H9 (cell line): Measurements from ENCODE around the gene CHMP6. TPM values are rescaled to one million over a fixed set of nuclear protein-coding genes. Genes with fewer than 3 reads are reported as not detected.

Experiments
- DNase-seq: peaks from one replicate; pipeline ENCODE4 v3.0.0-alpha.2; 2017
- H2AFZ ChIP-seq: one replicate; pipeline ENCODE4 v1.6.1; 2013; ENCODE audit warnings: mild to moderate bottlenecking, low read length, control low read depth, moderate library complexity
- H2AK5ac ChIP-seq: 2 replicates; pipeline ENCODE4 v1.6.1; 2013; ENCODE audit warnings: low read length, control low read depth, mixed read lengths; ENCODE audit not compliant: insufficient read length
- H2BK120ac ChIP-seq: one replicate; pipeline ENCODE4 v1.6.1; 2013; ENCODE audit warnings: low read depth, mild to moderate bottlenecking, low read length, control low read depth, inconsistent platforms; ENCODE audit not compliant: poor library complexity, severe bottlenecking
- H2BK12ac ChIP-seq: 2 replicates; pipeline ENCODE4 v1.6.1; 2013; ENCODE audit warnings: low read length, control low read depth, mixed read lengths, low read depth; ENCODE audit not compliant: insufficient read length
- H2BK15ac ChIP-seq: 2 replicates; pipeline ENCODE4 v1.6.1; 2013; ENCODE audit warnings: low read depth, low read length, control low read depth
- H2BK20ac ChIP-seq: one replicate; pipeline ENCODE4 v1.6.1; 2013; ENCODE audit warnings: low read depth, mild to moderate bottlenecking, low read length, control low read depth, inconsistent platforms; ENCODE audit not compliant: poor library complexity, severe bottlenecking
- H2BK5ac ChIP-seq: 2 replicates; pipeline ENCODE4 v1.6.1; 2013; ENCODE audit warnings: low read length, control low read depth, mixed read lengths; ENCODE audit not compliant: insufficient read length
- H3K14ac ChIP-seq: 2 replicates; pipeline ENCODE4 v1.6.1; 2013; ENCODE audit warnings: low read length, control low read depth; ENCODE audit not compliant: insufficient read depth
- H3K18ac ChIP-seq: 2 replicates; pipeline ENCODE4 v1.6.1; 2013; ENCODE audit warnings: low read depth, mild to moderate bottlenecking, mixed read lengths, low read length, control low read depth; ENCODE audit not compliant: insufficient read length
- H3K23ac ChIP-seq: 2 replicates; pipeline ENCODE4 v1.6.1; 2013; ENCODE audit warnings: low read length, control low read depth, mixed read lengths, low read depth; ENCODE audit not compliant: insufficient read length
- H3K23me2 ChIP-seq: 2 replicates; pipeline ENCODE4 v1.6.1; 2013; ENCODE audit warnings: low read depth, mild to moderate bottlenecking, mixed read lengths, low read length, control low read depth; ENCODE audit not compliant: insufficient read length, poor library complexity, severe bottlenecking
- H3K27ac ChIP-seq: 2 replicates; pipeline ENCODE4 v1.5.1; 2013; ENCODE audit warnings: low read length, control low read depth, mixed read lengths, low read depth; ENCODE audit not compliant: insufficient read length
- H3K27me3 ChIP-seq: 2 replicates; pipeline ENCODE4 v1.6.1; 2013; ENCODE audit warnings: low read length, control low read depth, inconsistent platforms; ENCODE audit not compliant: insufficient read depth
- H3K4ac ChIP-seq: 2 replicates; pipeline ENCODE4 v1.6.1; 2013; ENCODE audit warnings: low read depth, mild to moderate bottlenecking, control low read depth, inconsistent platforms, low read length, moderate library complexity
- H3K4me1 ChIP-seq: 2 replicates; pipeline ENCODE4 v1.6.1; 2013; ENCODE audit warnings: low read length, control low read depth, inconsistent platforms; ENCODE audit not compliant: insufficient read depth
- H3K4me2 ChIP-seq: 2 replicates; pipeline ENCODE4 v1.6.1; 2013; ENCODE audit warnings: low read length, control low read depth, mixed read lengths; ENCODE audit not compliant: insufficient read length, insufficient read depth
- H3K56ac ChIP-seq: 2 replicates; pipeline ENCODE4 v1.6.1; 2013; ENCODE audit warnings: low read depth, mild to moderate bottlenecking, mixed read lengths, low read length, control low read depth; ENCODE audit not compliant: insufficient read length
- H3K79me1 ChIP-seq: 2 replicates; pipeline ENCODE4 v1.6.1; 2013; ENCODE audit warnings: low read depth, mild to moderate bottlenecking, moderate library complexity, low read length, control low read depth, inconsistent platforms; ENCODE audit not compliant: insufficient read depth, poor library complexity, severe bottlenecking
- H3K79me2 ChIP-seq: 2 replicates; pipeline ENCODE4 v1.6.1; 2013; ENCODE audit warnings: low read length, control low read depth, inconsistent platforms; ENCODE audit not compliant: insufficient read depth
- H3K9ac ChIP-seq: 2 replicates; pipeline ENCODE4 v1.6.1; 2013; ENCODE audit warnings: low read length, control low read depth, mixed read lengths; ENCODE audit not compliant: insufficient read length; ENCODE audit errors: extremely low read depth
- H3K9me3 ChIP-seq: one replicate; pipeline ENCODE4 v1.6.1; 2013; ENCODE audit warnings: low read depth, low read length, inconsistent platforms; ENCODE audit not compliant: control insufficient read depth
- H3T11ph ChIP-seq: one replicate; pipeline ENCODE4 v1.6.1; 2013; ENCODE audit warnings: mild to moderate bottlenecking, low read length, control low read depth, inconsistent platforms
- H4K20me1 ChIP-seq: one replicate; pipeline ENCODE4 v1.6.1; 2013; ENCODE audit not compliant: control insufficient read depth, insufficient read length, insufficient read depth
- H4K5ac ChIP-seq: 2 replicates; pipeline ENCODE4 v1.6.1; 2013; ENCODE audit warnings: low read depth, mild to moderate bottlenecking, mixed read lengths, low read length, control low read depth; ENCODE audit not compliant: insufficient read length
- H4K8ac ChIP-seq: replicated peaks from 2 replicates; pipeline ENCODE4 v1.6.1; 2013; ENCODE audit warnings: low read length, control low read depth, mixed read lengths, low read depth; ENCODE audit not compliant: insufficient read length
- H4K91ac ChIP-seq: 2 replicates; pipeline ENCODE4 v1.6.1; 2013; ENCODE audit warnings: low read depth, mild to moderate bottlenecking, moderate library complexity, mixed read lengths, low read length, control low read depth; ENCODE audit not compliant: insufficient read length
- H3K27ac Mint-ChIP-seq, 3 experiments: 2 replicates in 2 of 3; 3 replicates in 1 of 3; pipeline ENCODE4 v1.8.0; 2020 to 2021; ENCODE audit warnings: mixed read lengths in 3 of 3, mild to moderate bottlenecking in 1 of 3, moderate library complexity in 1 of 3
- H3K27me3 Mint-ChIP-seq: 2 replicates; pipeline ENCODE4 v1.8.0; 2021; ENCODE audit warnings: low read depth, mild to moderate bottlenecking, moderate library complexity, mixed read lengths
- H3K36me3 Mint-ChIP-seq, 3 experiments: 2 replicates in 2 of 3; 3 replicates in 1 of 3; pipeline ENCODE4 v1.8.0; 2020 to 2021; ENCODE audit warnings: low read depth in 3 of 3, mixed read lengths in 3 of 3; ENCODE audit not compliant: insufficient read depth in 1 of 3
- H3K4me1 Mint-ChIP-seq, 2 experiments: 2 replicates each; pipeline ENCODE4 v1.8.0; 2020; ENCODE audit warnings: mixed read lengths in 2 of 2
- H3K4me3 Mint-ChIP-seq, 2 experiments: 2 replicates in 1 of 2; 3 replicates in 1 of 2; pipeline ENCODE4 v1.8.0; 2020 to 2021; ENCODE audit warnings: mild to moderate bottlenecking in 2 of 2, mixed read lengths in 2 of 2, moderate library complexity in 1 of 2
- H3K9me3 Mint-ChIP-seq, 2 experiments: 2 replicates in 1 of 2; 3 replicates in 1 of 2; pipeline ENCODE4 v1.8.0; 2020; ENCODE audit warnings: mild to moderate bottlenecking in 2 of 2, mixed read lengths in 2 of 2, moderate library complexity in 1 of 2
- CTCF ChIP-seq: fragments of 200-600 bp; sonication (generic); conservative IDR thresholded peaks from 3 replicates; pipeline ENCODE4 v1.8.0; 2021; ENCODE audit warnings: antibody characterized with exemption, mild to moderate bottlenecking
- WGBS: extraction: QIAGEN DNeasy Blood & Tissue Kit; methylation state at CpG from one replicate; pipeline ENCODE4 v1.1.7; 2013; ENCODE audit warnings: missing lambda C conversion rate, low lambda C conversion rate, mixed read lengths; ENCODE audit not compliant: insufficient read length; ENCODE audit errors: extremely low coverage; 5-methylcytosine and 5-hydroxymethylcytosine counted together
- total RNA-seq: library from RNA; stranded (reverse); gene quantifications from 2 replicates; pipeline ENCODE4 v1.2.1, GENCODE V29; 2021

The CHMP6 gene
- total RNA-seq, 1 experiment from 2014 or later: 23.4 TPM

- H3K56ac ChIP-seq: no peak overlapping the region
- Mint-ChIP-seq H3K9me3 (no peaks in the 10 kb centered on the region), H3K27ac (peak overlapping the region in 1 of 3 experiments; percentile 31; a peak in 1 of 7 replicates)
Measured at GRCh38 chr17:80945736-80946135, 45.9 kb upstream of the CHMP6 start.

More at GRCh38 chr17:80945736-80946135, 45.9 kb upstream of the CHMP6 start:
- Histone ChIP-seq H3K4me2 (no peak overlapping the region), H2AK5ac (no peak overlapping the region), H4K5ac (no peak overlapping the region), H2BK20ac (no peak overlapping the region), H3K14ac (no peak overlapping the region), H3K27ac (no peak overlapping the region), H3K79me2 (no peaks in the 10 kb centered on the region), H3K23me2 (no peaks in the 10 kb centered on the region), H3K4me1 (no peaks in the 10 kb centered on the region), H3K79me1 (no peaks in the 10 kb centered on the region), H3K18ac (no peak overlapping the region), H3K27me3 (no peaks in the 10 kb centered on the region), H2BK12ac (no peak overlapping the region), H4K8ac (no peak overlapping the region), H2AFZ (no peak overlapping the region), H3K23ac (no peak overlapping the region), H3K9me3 (no peaks in the 10 kb centered on the region), H3T11ph (no peak overlapping the region), H4K91ac (no peak overlapping the region), H2BK15ac (no peak overlapping the region), H3K4ac (no peak overlapping the region), H2BK5ac (no peak overlapping the region), H2BK120ac (no peak overlapping the region), H3K9ac (no peak overlapping the region), H4K20me1 (peaks cover 4% of the 10 kb centered on the region)
- TF ChIP-seq CTCF: no peak
- Mint-ChIP-seq H3K27me3 (no peaks in the 10 kb centered on the region), H3K4me1 (0 out of 4 replicates have a peak, but pooled peaks cover 0 to 2% of the 10 kb centered on the region in 2 experiments), H3K4me3 (no peak overlapping the region), H3K36me3 (peaks cover 14 to 19% (median 17%) of the 10 kb centered on the region in 3 experiments)
- WGBS: no CpG with 5 or more reads among the region's 17 CpGs
- no peak for DNase-seq
